ENCODE measurements around the gene UBE2R2.

DNA sequence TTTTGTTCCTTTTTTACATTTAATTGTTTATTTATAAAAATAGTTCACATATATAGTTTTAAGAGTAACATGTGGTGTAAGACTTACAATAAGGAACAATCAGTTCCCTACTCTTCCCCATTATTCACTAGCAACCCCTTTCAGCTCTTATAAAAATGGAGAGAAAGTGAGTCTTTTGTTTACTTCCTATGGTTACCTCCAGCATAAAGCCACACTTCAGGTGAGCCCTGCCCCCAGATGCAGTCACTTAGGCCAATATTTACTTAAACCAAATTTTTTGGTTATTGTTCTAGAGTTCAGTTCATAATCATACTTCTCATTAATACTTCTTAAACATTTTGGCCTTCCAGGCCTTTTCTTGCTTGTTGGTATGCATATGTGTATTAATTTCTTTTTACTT, 33.7 kb downstream of the UBE2R2 start:
- TF ChIP-seq POLR2A (IDR thresholded peaks at IDR 0.05) = no peak
- TF ChIP-seq, protein P1, sequence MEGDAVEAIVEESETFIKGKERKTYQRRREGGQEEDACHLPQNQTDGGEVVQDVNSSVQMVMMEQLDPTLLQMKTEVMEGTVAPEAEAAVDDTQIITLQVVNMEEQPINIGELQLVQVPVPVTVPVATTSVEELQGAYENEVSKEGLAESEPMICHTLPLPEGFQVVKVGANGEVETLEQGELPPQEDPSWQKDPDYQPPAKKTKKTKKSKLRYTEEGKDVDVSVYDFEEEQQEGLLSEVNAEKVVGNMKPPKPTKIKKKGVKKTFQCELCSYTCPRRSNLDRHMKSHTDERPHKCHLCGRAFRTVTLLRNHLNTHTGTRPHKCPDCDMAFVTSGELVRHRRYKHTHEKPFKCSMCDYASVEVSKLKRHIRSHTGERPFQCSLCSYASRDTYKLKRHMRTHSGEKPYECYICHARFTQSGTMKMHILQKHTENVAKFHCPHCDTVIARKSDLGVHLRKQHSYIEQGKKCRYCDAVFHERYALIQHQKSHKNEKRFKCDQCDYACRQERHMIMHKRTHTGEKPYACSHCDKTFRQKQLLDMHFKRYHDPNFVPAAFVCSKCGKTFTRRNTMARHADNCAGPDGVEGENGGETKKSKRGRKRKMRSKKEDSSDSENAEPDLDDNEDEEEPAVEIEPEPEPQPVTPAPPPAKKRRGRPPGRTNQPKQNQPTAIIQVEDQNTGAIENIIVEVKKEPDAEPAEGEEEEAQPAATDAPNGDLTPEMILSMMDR (IDR thresholded peaks at IDR 0.05) = no peak
